HepG2 (cell line): Measurements from ENCODE around the gene PSMB11. TPM values are rescaled to one million over a fixed set of nuclear protein-coding genes. Genes with fewer than 3 reads are reported as not detected.

Experiments used
- FUBP1 ChIP-seq: sonication (generic); formaldehyde crosslinking; IDR thresholded peaks from 2 replicates; pipeline ENCODE4 v1.5.1; 2020; ENCODE audit warnings: missing genetic modification reagents, mild to moderate bottlenecking, borderline replicate concordance
- JDP2 ChIP-seq: sonication (generic); formaldehyde crosslinking; IDR thresholded peaks from 2 replicates; pipeline ENCODE4 v1.8.1; 2022; ENCODE audit warnings: missing genetic modification reagents, borderline replicate concordance
- KDM2A ChIP-seq: sonication (generic); formaldehyde crosslinking; IDR thresholded peaks from 2 replicates; pipeline ENCODE4 v1.4.0; 2020; ENCODE audit warnings: low read depth, missing genetic modification reagents, borderline replicate concordance
- MBNL3 ChIP-seq: fragments of 250-450 bp; sonication (Bioruptor Pico); conservative IDR thresholded peaks from 2 replicates; pipeline ENCODE4 v1.8.0; 2022; ENCODE audit warnings: mild to moderate bottlenecking, inconsistent platforms
- MIER2 ChIP-seq: IDR thresholded peaks from 2 replicates; pipeline ENCODE4 v1.6.1; 2016; ENCODE audit warnings: missing biosample characterization, missing genetic modification reagents
- MIXL1 ChIP-seq: IDR thresholded peaks from 2 replicates; pipeline ENCODE4 v1.6.1; 2016
- MLX ChIP-seq: IDR thresholded peaks from 2 replicates; pipeline ENCODE4 v1.6.1; 2016
- PHF21A ChIP-seq: sonication (generic); formaldehyde crosslinking; IDR thresholded peaks from 2 replicates; pipeline ENCODE4 v1.5.0; 2020; ENCODE audit warnings: mild to moderate bottlenecking, missing genetic modification reagents
- PREB ChIP-seq: sonication (generic); formaldehyde crosslinking; IDR thresholded peaks from 2 replicates; pipeline ENCODE4 v1.4.0; 2020; ENCODE audit warnings: missing genetic modification reagents
- REXO4 ChIP-seq: sonication (generic); formaldehyde crosslinking; IDR thresholded peaks from 2 replicates; pipeline ENCODE4 v1.8.0; 2022; ENCODE audit warnings: missing genetic modification reagents, mild to moderate bottlenecking, borderline replicate concordance
- SOX13 ChIP-seq, 3 experiments: fragments of 450-650 bp in 1 of 3; sonication (generic) in 1 of 3; formaldehyde crosslinking in 1 of 3; IDR thresholded peaks in 2 of 3; conservative IDR thresholded peaks in 1 of 3; 2 replicates each; pipeline versions ENCODE4 v1.5.0 to v1.6.1; 2016 to 2020; ENCODE audit warnings: antibody characterized with exemption in 1 of 3, mild to moderate bottlenecking in 1 of 3, missing compliant biosample characterization in 1 of 3, missing genetic modification reagents in 1 of 3, moderate library complexity in 1 of 3
- SRSF9 ChIP-seq: fragments of 200-400 bp; formaldehyde crosslinking; IDR thresholded peaks from 2 replicates; pipeline ENCODE4 v1.6.1; 2018; ENCODE audit warnings: borderline replicate concordance, mild to moderate bottlenecking, low read depth, low read length; ENCODE audit not compliant: insufficient read depth, poor library complexity, severe bottlenecking
- ZBTB20 ChIP-seq: sonication (generic); formaldehyde crosslinking; IDR thresholded peaks from 2 replicates; pipeline ENCODE4 v1.8.1; 2023; ENCODE audit warnings: missing genetic modification reagents, low read depth, mild to moderate bottlenecking, borderline replicate concordance
- ZBTB25 ChIP-seq: IDR thresholded peaks from 2 replicates; pipeline ENCODE4 v1.6.1; 2018; ENCODE audit warnings: missing genetic modification reagents
- ZFX ChIP-seq: sonication (generic); formaldehyde crosslinking; IDR thresholded peaks from 2 replicates; pipeline ENCODE4 v1.4.0; 2020; ENCODE audit warnings: mild to moderate bottlenecking, low read depth, missing genetic modification reagents, moderate library complexity
- ZNF180 ChIP-seq: sonication (generic); formaldehyde crosslinking; IDR thresholded peaks from 2 replicates; pipeline ENCODE4 v1.4.0; 2020; ENCODE audit warnings: low read depth, missing genetic modification reagents, borderline replicate concordance
- ZNF251 ChIP-seq: sonication (generic); formaldehyde crosslinking; IDR thresholded peaks from 2 replicates; pipeline ENCODE4 v1.9.0; 2021; ENCODE audit warnings: mild to moderate bottlenecking, missing genetic modification reagents
- ZNF264 ChIP-seq: sonication (generic); formaldehyde crosslinking; IDR thresholded peaks from 2 replicates; pipeline ENCODE4 v1.4.0; 2020; ENCODE audit warnings: missing genetic modification reagents
- ZNF343 ChIP-seq: sonication (generic); formaldehyde crosslinking; IDR thresholded peaks from 2 replicates; pipeline ENCODE4 v1.4.0; 2020; ENCODE audit warnings: mild to moderate bottlenecking, missing genetic modification reagents
- ZNF496 ChIP-seq: sonication (generic); formaldehyde crosslinking; IDR thresholded peaks from 2 replicates; pipeline ENCODE4 v1.8.1; 2023; ENCODE audit warnings: mild to moderate bottlenecking, moderate library complexity, missing genetic modification reagents; ENCODE audit not compliant: insufficient replicate concordance
- ZNF550 ChIP-seq: sonication (generic); formaldehyde crosslinking; IDR thresholded peaks from 2 replicates; pipeline ENCODE4 v1.4.0; 2020; ENCODE audit warnings: mild to moderate bottlenecking, missing genetic modification reagents, borderline replicate concordance
- ZNF660 ChIP-seq: sonication (generic); formaldehyde crosslinking; IDR thresholded peaks from 2 replicates; pipeline ENCODE4 v1.5.1; 2020; ENCODE audit warnings: mild to moderate bottlenecking, low read depth, missing genetic modification reagents, borderline replicate concordance
- ZSCAN21 ChIP-seq: sonication (generic); formaldehyde crosslinking; IDR thresholded peaks from 2 replicates; pipeline ENCODE4 v1.8.0; 2022; ENCODE audit warnings: mild to moderate bottlenecking, missing genetic modification reagents, moderate library complexity, borderline replicate concordance
- polyA plus RNA-seq, 8 experiments: library from polyadenylated mRNA; depleted of rRNA in 3 of 8; stranded (reverse) in 7 of 8; unstranded in 1 of 8; fragments of >200 nt; fragmentation: Illumina TruSeq in 4 of 8; extraction: Trizol in 4 of 8; gene quantifications; 2 replicates each; pipeline versions ENCODE4 v1.2.1 to v1.2.3, GENCODE V29; 2011 to 2016; ENCODE audit warnings: low read depth in 4 of 8, missing spikeins in 1 of 8, mixed read lengths in 1 of 8; ENCODE audit not compliant: insufficient read depth in 1 of 8
- total RNA-seq, 5 experiments: library from RNA; depleted of rRNA; stranded (reverse); fragments of >200 nt; fragmentation: Illumina TruSeq; extraction: Trizol; gene quantifications; 2 replicates each; pipeline ENCODE4 v1.2.3, GENCODE V29; 2016; ENCODE audit warnings: low read depth in 1 of 5

PSMB11 gene
- total and polyA plus RNA-seq, 2 of the 13 experiments (the other 11 are each of a cell fraction or from before 2014, with no cell fraction given), result not detected

- no peak; the same call in 1 of the 2 replicates for TF ChIP-seq SOX13 (IDR thresholded peaks at IDR 0.05)
- TF ChIP-seq SOX13 (CRISPR knock-in tag; conservative IDR thresholded peaks at IDR 0.05 in 1 of 2, IDR thresholded peaks at IDR 0.05 in 1 of 2), result peak; percentile 37 to 81; a peak in 2 of 4 replicates
- peak; percentile 99 for TF ChIP-seq ZNF550 (CRISPR knock-in tag)
- peak; percentile 92 for TF ChIP-seq ZSCAN21 (CRISPR knock-in tag)
- TF ChIP-seq MBNL3, result no peak
- peak; percentile 78; the same call in 1 of the 2 replicates for TF ChIP-seq ZNF180 (CRISPR knock-in tag)
- TF ChIP-seq ZBTB20 (CRISPR knock-in tag), result peak; percentile 75; the same call in 1 of the 2 replicates
- no peak for TF ChIP-seq ZNF496 (CRISPR knock-in tag)
- TF ChIP-seq JDP2, result peak; percentile 43; the same call in 1 of the 2 replicates
- TF ChIP-seq PHF21A (CRISPR knock-in tag), result peak; percentile 15; the same call in 1 of the 2 replicates
- peak; percentile 50 for TF ChIP-seq MIER2 (CRISPR knock-in tag)
- peak; percentile 100 for TF ChIP-seq KDM2A (CRISPR knock-in tag)
- no peak for TF ChIP-seq ZNF264 (CRISPR knock-in tag)
- no peak for TF ChIP-seq MLX
- no peak for TF ChIP-seq ZBTB25 (CRISPR knock-in tag)
- TF ChIP-seq REXO4 (CRISPR knock-in tag), result no peak
- peak; percentile 79 for TF ChIP-seq ZFX (CRISPR knock-in tag)
- 0 out of 2 replicates have a peak, but pooled peaks have one; percentile 92 for TF ChIP-seq PREB (CRISPR knock-in tag)
- TF ChIP-seq MIXL1 (CRISPR knock-in tag), result peak; percentile 76
- TF ChIP-seq ZNF343, result peak; percentile 87; the same call in 1 of the 2 replicates
- peak; percentile 49; the same call in 1 of the 2 replicates for TF ChIP-seq ZNF251 (CRISPR knock-in tag)
- TF ChIP-seq FUBP1, result no peak; the same call in 1 of the 2 replicates
- TF ChIP-seq SRSF9, result no peak
- peak; percentile 83; the same call in 1 of the 2 replicates for TF ChIP-seq ZNF660 (CRISPR knock-in tag)
Observed at GRCh38 chr14:23057757-23058653, 16.0 kb downstream of the PSMB11 start (continued).
